Liver (tissue), 3 donors: ENCODE results near the gene COPG2.
"Not testable (repeated sequence)": the region's sequence is repeated elsewhere in the genome, so short reads cannot be mapped to it uniquely, and the experiment has no call there.

Experiments used
- EGR1 ChIP-seq, 2 donors: IDR thresholded peaks; 2 replicates each; pipeline ENCODE4 v1.6.1; 2016 to 2018; ENCODE audit warnings: antibody characterized with exemption in 2 of 2, low read depth in 2 of 2
- FOXA1 ChIP-seq: IDR thresholded peaks from 2 replicates; pipeline ENCODE4 v1.6.1; 2016; ENCODE audit warnings: antibody characterized with exemption
- GABPA ChIP-seq, 2 donors: IDR thresholded peaks in 1 of 2; conservative IDR thresholded peaks in 1 of 2; 2 replicates each; pipeline ENCODE4 v1.6.1; 2016; ENCODE audit warnings: antibody characterized with exemption in 2 of 2, mild to moderate bottlenecking in 1 of 2, moderate library complexity in 1 of 2
- JUND ChIP-seq, 2 donors: IDR thresholded peaks; 2 replicates each; pipeline ENCODE4 v1.6.1; 2016; ENCODE audit warnings: antibody characterized with exemption in 2 of 2
- RAD21 ChIP-seq, 2 donors: IDR thresholded peaks; 2 replicates each; pipeline ENCODE4 v1.6.1; 2016; ENCODE audit warnings: antibody characterized with exemption in 2 of 2, mild to moderate bottlenecking in 2 of 2
- TAF1 ChIP-seq: conservative IDR thresholded peaks from 2 replicates; pipeline ENCODE4 v1.6.1; 2016; ENCODE audit warnings: antibody characterized with exemption, mild to moderate bottlenecking
- TF ChIP-seq, protein P1 (sequence below): fragments of 150-350 bp; IDR thresholded peaks from 2 replicates; pipeline ENCODE4 v1.5.1; 2017; ENCODE audit warnings: improper control_type of control experiment, low read depth, low read length; ENCODE audit not compliant: missing input control
- TF ChIP-seq, protein P2 (sequence below): IDR thresholded peaks from 2 replicates; pipeline ENCODE4 v1.6.1; 2016; ENCODE audit warnings: antibody characterized with exemption
- TF ChIP-seq, protein P3 (sequence below): IDR thresholded peaks from 2 replicates; pipeline ENCODE4 v1.6.1; 2016; ENCODE audit warnings: antibody characterized with exemption, mild to moderate bottlenecking
- donor health status: healthy.
- donor health status: healthy.

DNA sequence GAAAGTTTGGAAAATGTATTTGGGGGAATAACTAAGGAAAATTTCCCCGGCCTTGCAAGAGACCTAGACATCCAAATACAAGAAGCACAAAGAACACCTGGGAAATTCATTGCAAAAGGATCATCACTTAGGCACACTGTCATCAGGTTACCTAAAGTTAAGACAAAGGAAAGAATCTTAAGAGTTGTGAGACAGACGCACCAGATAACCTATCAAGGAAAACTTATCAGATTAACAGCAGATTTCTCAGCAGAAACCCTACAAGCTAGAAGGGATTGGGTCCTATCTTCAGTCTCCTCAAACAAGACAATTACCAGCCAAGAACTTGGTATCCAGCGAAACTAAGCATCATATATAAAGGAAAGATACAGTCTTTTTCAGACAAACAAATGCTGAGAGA lies 93.4 kb downstream of the COPG2 start:
- TF ChIP-seq, protein P1, sequence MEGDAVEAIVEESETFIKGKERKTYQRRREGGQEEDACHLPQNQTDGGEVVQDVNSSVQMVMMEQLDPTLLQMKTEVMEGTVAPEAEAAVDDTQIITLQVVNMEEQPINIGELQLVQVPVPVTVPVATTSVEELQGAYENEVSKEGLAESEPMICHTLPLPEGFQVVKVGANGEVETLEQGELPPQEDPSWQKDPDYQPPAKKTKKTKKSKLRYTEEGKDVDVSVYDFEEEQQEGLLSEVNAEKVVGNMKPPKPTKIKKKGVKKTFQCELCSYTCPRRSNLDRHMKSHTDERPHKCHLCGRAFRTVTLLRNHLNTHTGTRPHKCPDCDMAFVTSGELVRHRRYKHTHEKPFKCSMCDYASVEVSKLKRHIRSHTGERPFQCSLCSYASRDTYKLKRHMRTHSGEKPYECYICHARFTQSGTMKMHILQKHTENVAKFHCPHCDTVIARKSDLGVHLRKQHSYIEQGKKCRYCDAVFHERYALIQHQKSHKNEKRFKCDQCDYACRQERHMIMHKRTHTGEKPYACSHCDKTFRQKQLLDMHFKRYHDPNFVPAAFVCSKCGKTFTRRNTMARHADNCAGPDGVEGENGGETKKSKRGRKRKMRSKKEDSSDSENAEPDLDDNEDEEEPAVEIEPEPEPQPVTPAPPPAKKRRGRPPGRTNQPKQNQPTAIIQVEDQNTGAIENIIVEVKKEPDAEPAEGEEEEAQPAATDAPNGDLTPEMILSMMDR, result not testable (repeated sequence)
- TF ChIP-seq TAF1; GABPA (IDR thresholded peaks at IDR 0.05 in 1 of 2, conservative IDR thresholded peaks at IDR 0.05 in 1 of 2); EGR1 (IDR thresholded peaks at IDR 0.05; ENCODE audit: low read depth in 2 of 2); FOXA1; RAD21 (IDR thresholded peaks at IDR 0.05); JUND (IDR thresholded peaks at IDR 0.05): not testable (repeated sequence)
- TF ChIP-seq, protein P2, sequence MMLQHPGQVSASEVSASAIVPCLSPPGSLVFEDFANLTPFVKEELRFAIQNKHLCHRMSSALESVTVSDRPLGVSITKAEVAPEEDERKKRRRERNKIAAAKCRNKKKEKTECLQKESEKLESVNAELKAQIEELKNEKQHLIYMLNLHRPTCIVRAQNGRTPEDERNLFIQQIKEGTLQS, result not testable (repeated sequence)
- TF ChIP-seq, protein P3, sequence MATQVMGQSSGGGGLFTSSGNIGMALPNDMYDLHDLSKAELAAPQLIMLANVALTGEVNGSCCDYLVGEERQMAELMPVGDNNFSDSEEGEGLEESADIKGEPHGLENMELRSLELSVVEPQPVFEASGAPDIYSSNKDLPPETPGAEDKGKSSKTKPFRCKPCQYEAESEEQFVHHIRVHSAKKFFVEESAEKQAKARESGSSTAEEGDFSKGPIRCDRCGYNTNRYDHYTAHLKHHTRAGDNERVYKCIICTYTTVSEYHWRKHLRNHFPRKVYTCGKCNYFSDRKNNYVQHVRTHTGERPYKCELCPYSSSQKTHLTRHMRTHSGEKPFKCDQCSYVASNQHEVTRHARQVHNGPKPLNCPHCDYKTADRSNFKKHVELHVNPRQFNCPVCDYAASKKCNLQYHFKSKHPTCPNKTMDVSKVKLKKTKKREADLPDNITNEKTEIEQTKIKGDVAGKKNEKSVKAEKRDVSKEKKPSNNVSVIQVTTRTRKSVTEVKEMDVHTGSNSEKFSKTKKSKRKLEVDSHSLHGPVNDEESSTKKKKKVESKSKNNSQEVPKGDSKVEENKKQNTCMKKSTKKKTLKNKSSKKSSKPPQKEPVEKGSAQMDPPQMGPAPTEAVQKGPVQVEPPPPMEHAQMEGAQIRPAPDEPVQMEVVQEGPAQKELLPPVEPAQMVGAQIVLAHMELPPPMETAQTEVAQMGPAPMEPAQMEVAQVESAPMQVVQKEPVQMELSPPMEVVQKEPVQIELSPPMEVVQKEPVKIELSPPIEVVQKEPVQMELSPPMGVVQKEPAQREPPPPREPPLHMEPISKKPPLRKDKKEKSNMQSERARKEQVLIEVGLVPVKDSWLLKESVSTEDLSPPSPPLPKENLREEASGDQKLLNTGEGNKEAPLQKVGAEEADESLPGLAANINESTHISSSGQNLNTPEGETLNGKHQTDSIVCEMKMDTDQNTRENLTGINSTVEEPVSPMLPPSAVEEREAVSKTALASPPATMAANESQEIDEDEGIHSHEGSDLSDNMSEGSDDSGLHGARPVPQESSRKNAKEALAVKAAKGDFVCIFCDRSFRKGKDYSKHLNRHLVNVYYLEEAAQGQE, result not testable (repeated sequence)
